GM20431 (cell line): ENCODE data around the gene SLC25A47.
"Not testable (repeated sequence)": the region's sequence is repeated elsewhere in the genome, so short reads cannot be mapped to it uniquely, and the experiment has no call there.

Experiments used
- in situ Hi-C: fragments of 300-500 bp; cut with MseI, MboI; formaldehyde crosslinking; loops from one replicate; pipeline ENCODE4 v1.15.0; 2020; ENCODE audit warnings: low sequenced_read_pairs; ENCODE audit not compliant: unreplicated experiment

The SLC25A47 gene

DNA sequence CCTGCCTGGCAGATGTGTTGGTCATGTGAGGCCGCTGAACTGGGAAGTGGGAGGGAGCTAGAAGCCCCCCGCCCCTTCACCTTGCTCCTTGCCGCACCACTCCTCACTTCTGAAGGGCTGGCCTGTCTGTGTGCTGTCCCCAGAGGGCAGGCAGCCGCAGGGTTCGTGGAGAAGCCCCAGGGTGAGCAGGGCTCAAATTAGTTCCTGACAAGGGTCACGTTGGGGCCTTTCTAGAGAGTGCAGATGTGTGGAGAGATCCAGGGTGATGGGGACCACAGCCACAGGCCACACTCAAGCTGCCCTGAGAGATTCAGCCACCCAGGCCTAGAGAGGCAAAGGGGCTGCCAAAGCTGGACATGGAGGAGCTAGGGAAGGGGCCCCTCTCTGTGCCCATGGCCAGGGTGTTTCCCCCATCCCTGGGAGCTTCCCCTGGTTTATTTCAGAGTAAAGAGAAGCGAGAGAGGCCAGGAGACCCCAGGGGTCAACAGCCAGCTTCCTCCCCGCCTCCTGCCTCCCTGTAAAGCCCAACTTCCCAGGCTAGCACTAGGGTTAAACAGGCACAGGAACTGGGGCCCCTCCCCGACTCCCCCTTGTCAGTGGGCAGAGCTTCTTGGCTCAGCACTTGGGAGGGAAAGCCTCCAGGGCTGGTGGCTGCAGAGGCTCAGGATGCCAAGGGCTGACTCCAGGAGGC, 33.1 kb upstream of the SLC25A47 start:
- in situ Hi-C loops: no loop called here

DNA sequence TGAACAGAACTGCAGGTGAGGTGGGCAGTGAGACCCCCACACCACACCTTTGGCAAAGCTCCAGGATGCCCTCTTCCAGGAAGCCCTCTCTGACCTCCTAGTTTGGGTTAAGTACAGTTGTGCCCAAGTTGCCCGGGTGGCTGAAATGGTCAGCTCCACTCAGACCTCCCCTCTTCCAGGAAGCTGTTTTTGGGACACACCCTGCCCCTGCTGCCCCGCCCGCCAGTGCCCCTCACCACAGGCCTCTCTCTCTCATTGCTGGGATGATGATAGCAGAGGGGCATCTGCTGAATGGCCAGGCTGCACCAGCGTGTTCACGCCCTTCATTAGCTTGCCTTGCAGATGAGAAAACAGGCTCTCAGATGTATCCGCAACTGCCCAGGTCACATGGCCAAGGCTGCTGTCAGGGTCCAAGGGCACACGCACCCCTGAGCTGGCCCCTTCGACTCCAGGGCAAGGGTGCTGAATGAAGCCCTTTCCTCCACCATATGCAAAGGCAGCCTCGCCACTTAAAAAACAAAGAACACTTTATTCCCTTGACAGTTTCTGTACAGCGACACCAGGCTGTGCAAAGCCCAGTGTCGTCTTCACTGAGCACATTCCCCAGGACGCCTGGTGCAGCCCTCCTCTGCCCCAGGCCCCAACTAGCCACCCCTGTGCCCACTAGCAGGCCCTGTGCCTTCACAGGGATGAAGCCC, 32.4 kb upstream of the SLC25A47 start:
- in situ Hi-C loops: no loop called here

DNA sequence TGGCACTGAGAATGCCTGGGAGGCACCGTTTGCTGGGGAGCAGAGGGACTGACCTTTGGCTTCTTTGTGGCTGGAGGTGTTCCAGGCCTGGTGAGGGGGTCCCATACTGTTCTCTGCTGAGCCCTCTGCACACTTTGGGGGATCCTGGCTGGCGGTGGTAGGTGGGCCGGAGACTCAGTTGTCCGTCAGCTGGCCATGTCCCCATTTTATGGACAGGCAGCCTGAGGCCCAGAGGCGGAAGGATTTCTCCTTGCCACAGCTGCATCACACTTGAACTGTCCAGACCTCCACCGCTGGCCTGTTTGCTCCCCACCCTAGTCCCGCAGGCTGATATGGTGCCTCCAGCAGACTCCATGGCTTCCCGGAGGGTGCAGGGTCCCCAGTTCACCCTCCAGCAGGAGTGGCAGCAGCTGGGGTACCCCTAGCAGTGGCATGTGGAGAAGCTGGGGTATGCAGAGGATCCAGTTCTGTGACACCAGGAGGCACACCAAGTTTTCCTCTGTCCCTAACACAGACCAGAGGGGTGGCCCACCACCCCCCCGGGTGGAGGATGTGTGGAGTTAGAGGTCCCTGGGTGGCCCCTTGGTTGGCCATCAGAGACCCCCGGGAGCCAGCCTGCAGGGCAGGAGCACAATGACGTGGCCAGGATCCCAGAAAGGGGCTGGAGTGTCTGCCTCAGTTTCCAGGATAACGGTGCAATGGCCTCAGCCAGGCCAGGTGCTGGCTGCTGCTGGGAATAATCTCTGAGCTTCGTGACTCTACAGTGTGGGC, 31.6 kb upstream of the SLC25A47 start:
- in situ Hi-C loops: no loop called here

DNA sequence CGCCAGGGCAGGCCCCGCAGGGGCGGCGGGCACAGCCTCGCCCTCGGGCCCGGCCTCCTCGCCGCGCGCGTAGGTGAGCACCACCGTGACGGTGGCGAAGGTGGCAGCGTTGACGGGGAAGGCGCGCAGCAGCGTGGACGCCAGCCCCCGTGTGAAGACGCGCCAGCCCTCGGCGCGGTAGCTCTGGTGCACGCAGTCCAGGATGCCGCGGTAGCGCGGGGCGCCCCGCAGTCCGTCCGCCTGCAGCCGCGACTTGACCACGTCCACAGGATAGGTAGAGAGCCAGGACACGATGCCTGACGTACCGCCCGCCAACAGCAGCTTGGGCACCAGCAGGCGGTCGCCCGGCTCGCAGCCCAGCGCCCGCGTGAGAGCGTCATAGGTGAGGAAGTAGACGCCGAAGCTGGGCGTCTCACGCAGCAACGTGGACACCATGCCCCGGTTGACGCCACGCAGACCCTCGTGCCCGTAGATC, 30.8 kb upstream of the SLC25A47 start:
- in situ Hi-C loops: no loop called here

DNA sequence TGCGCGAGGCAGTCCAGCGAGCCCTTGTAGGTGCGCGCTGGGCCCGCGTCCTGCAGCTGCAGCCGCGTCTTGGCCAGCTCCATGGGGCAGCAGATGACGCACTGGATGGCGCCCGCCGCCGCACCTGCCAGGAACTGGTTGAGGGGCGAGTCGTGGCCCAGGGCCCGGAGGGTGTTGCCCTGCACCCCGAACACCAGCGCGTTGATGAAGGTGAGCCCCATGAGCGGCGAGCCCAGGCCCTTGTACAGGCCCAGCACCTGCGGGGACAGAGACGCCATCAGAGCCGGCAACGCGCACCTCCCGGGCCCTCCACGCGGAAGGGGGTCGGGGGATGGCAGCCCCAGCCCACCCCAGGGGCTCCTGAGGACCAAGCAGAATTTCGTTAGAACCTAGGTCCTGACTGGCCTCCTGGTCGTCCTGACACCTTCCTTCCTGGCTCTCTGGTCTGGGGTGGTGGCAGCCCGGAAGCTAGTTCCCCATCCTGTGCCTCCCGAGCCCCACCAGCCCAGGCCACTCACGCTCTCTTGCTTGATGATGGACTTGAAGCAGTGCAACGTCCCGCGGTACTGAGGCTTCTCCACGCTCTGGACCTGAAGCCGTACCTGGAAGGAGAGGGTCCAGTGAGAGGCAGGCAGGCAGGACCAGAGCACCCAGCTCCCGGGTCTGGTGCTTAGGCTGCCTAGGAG, 30.2 kb upstream of the SLC25A47 start:
- in situ Hi-C loops: no loop called here

DNA sequence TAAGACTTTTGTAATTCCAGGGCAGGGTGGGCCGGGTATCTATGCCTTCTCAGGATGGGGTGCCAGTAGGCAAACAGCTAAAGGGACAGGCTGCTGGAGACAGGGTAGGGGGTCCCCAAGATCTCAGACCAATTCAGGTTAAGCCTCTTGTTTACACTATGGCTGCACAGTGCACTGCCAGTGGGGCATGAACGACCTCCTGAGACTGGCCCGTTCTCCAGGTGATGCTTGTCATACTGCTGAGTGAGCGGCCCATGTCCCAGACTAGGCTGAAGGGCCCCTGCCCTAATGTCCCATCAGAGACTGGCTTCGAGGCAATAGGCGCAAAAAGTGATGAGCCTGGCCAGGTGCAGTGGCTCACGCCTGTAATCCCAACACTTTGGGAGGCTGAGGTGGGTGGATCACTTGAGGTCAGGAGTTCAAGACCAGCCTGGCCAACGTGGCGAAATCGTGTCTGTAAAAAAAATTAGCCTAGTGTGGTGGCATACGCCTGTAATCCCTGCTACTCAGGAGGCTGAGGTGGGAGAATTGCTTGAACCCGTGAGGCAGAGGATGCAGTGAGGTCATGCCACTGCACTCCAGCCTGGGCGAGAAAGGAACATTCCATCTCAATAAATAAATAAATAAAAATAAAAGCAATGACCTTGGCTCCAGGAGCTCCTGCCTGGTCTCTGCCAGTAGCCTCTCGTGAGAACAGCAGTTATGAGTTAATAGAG, 29.5 kb upstream of the SLC25A47 start:
- in situ Hi-C loops: no loop called here

DNA sequence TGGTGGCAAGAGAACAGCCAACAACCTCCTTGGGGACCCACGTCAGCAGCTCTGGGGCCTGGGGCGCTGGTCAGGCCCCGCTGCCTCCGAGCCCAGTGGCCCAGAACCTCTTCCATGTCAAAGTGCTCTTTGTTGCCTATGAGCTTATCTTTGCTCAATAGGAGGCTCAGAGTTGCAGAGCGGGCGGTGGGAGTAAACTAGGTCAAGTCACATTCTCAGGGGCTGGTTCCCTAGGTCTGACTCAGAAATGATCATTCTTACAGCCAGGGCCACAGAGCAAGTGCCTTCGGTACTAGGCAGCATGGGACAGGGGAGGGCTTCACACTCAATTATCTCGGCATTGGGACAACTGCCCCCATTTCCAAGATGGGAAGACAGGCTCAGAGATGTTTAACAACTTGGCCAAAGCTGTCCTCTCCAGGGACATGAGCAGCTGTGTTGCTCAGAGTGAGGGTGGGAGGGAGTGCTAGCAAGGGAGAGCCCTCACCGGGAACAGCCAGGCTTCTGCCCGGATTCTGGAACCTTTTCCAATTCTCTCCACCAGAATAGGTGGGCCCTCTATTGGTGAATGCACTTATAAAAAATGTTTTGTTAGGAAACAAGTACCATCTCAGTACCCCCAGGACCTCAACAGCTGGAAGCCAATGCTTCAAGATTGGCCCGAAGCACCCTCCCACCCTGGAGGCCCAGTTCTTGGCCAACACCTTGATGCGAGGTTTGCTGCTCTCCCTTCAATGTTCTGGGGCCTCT, 28.8 kb upstream of the SLC25A47 start:
- in situ Hi-C loops: no loop called here

DNA sequence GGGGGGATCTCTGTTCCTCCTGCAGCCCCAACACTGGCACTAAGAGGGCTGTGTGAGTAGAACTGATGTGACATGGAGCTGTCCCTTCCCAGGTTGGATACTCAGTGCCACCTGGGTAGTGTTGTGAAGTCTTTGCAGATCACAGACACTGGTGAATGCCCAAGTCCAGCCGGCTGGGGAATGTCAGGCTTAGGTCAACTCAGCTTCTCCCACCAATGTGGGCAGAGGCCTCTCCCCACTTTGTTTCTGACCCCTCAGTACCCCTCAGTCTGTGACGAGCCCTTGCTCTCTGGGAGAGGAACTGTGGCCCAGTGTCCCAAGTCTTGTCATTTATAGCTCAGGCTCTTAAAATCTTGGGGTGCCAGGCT, 28.2 kb upstream of the SLC25A47 start:
- in situ Hi-C loops: no loop called here

DNA sequence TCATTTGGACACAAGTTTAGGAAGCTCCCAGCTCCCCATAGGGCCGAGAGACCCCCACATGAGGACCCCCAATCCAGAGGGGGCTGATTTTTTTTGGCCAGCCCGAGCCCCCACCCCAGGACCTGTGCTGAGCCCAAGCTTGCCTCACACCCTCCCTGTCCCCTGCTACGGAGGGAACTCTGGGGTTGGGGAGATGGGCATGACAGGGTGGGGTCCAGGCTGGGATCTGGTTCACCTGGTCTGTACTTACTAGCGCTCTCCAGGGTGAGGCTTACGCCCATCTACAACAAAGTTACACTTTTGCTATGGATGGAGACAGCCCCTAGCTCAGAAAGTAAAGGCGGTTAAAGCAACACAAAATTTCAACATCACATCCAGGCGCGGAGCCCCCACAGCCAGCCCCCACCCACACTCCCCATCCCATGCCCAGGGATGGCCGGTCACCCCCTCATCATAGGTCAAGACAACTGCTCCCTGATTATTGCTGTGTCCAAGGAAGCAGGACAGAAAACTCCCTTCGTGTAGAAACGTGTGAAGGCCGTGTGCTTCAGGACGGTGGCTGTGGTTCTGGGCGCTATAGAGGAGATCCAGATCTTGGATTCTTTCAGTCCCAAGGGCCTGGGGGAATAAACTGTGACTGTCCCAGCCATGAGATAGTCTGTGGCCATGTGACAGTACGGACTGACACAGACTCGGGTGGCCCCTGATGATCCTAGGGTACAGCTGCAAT, 27.6 kb upstream of the SLC25A47 start:
- in situ Hi-C loops: no loop called here

DNA sequence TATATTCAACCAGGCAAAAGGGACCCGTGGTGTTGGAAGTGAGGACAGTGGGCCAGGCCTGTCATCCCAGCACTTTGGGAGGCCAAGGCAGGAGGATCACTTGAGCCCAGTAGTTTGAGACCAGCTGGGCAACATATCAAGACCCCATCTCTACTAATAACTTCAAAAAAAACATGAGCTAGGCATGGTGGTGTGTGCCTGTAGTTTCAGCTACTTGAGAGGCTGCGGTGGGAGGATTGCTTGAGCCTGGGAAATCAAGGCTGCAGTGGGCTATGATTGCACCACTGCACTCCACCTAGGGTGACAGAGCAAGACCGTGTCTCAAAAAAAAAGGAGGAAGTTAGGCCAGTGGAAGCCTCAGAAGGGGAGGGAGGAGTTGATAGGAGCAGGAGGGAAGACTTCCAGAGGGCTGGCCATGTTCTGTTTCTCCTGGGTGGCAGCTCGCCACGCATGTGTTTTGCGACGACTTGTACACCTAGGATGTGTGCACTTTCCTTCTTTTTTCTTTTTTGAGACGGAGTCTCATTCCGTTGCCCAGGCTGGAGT, 27.0 kb upstream of the SLC25A47 start:
- in situ Hi-C loops: no loop called here

DNA sequence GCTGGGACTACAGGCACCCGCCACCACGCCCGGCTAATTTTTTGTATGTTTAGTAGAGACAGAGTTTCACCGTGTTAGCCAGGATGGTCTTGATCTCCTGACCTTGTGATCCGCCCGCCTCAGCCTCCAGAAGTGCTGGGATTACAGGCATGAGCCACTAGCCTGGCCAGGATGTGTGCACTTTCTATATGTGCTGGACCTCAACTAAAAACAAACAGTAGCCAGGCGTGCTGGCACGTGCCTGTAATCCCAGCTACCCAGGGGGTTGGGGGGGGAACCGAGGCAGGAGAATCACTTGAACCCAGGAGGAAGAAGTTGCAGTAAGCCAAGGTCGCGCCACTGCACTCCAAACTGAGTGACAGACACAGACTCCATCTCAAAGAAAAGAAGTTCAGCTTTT, 26.4 kb upstream of the SLC25A47 start:
- in situ Hi-C loops: not testable (repeated sequence)

DNA sequence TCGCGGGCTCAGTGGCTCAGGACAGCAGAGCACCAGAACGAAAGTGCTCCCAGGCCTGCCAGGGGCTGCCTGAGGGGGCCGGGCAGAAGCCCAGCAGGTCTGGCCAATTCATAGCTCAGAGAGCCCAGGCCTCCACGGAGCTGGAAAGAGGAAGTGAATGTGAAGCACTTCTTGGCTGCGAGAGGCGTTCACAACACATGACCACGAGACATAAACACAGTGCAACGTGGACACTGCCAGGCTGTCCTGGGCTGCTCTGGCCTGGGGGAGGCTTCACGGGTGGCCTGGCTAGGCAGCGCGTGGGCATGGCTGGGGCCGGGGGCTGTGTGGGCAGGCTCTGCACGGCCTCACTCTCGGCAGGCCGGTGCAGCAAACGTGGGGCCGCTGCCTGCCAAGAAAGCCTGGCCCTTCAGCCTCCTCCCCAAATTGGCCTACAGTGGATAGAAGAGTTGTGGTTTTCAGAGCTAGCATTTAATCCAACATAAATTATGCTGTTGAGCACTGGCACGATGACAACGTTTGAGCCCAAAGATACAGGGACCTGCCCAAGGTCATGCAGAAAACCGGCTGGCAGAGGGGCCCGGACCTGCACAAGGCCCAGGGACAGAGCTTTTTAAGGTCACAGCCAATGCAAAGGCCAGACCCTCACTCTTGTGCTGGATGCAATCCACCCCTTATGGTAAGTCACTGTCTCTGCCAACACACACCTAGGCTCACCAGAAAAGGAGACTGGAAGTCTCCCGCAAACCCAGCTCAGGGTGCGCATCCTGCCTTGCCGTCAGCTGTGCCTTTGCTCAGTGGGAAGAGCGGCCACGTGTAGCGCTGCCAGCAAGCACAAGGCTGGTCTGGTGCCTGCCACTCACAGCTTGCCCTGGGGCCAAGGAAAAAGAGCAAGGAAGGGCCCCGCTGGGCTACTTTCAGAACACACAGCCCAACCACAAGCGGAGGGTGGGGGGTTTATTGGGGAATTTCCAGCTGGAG, 25.5 kb upstream of the SLC25A47 start:
- in situ Hi-C loops: no loop called here

DNA sequence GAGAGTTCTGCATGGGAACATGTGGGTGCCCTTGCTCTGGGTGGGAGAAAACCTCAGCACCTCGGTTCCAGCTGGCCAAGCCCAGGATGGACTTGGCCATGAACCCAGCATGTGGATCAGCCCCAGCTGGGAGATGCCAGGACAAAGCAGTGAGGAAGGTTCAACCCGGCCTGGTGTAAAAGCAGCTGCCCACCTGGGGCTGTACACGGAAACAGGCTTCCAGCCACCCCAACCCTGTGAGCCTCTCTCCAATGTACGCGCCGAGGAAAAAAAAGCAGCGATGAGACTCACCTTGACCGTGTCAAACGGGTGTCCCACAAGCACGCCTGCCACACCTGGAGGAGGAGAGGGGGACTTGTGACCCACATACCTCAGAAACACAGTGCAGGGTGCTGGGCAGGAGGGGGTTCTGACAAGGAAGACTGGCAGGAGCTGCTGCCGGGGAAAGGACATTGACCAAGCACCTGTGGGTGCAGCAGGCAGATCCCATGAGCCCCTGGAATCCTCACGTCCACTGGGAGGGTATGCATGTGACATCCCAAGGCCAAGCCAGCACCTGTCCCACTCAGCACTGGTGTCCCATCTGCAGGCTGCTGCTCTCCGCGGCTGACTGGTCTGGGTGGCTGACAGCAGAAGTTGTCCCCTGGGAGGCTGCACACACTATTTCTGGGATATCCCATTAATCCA, 24.4 kb upstream of the SLC25A47 start:
- in situ Hi-C loops: no loop called here

DNA sequence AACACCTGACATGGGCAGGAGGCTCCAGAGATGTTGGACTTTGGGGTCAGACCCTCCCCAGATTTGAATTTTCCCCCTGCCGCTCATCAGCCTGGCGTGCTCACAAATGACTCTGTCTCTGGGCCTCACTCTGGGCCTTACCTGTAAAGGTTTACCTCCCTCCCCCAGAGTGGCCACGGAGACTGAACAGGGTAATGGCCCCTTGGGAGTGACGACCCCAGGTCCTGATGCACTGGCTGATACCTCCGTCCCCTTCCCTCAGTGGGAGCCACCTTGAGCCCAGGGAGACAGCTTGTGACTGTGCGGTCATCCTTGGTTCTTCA, 23.9 kb upstream of the SLC25A47 start:
- in situ Hi-C loops: no loop called here

DNA sequence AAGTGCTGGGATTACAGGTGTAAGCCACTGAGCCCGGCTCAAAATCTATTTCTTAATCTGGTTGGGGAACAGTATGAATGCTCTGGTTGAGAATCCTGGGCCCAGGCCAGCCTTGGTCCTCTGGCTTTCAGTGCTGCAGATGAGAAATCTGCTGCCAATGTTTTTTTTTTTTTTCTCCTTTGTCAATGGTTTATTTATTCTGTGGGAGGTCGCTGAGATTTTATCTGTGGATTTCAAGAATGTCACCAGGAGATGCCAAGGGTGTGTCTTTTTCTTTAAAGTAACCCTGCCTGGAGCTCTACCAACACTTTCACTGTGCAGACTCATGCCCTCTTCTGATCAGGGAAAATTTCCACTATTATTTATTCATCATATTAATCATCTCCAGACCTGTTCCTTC, 20.5 kb upstream of the SLC25A47 start:
- in situ Hi-C loops: no loop called here

DNA sequence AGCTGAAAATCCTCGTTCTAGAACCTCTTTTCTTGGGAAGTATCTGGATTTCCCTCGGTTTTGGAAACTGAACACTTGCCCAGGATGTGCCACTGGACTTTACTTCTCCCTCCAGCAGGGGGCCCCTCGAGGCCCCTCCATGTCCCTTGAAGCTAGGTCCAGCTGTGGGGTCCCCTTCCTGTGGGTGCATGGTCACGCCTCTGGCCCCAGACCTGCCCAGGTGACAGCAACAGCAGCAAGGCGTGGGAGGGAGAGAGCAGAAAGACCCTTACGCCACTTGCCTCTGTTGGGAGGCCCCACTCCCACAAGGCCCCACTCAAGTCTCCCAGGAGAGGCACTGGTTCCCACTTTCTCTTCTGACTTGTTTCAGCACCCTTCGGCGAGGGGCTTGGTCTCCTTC, 20.0 kb upstream of the SLC25A47 start:
- in situ Hi-C loops: no loop called here

DNA sequence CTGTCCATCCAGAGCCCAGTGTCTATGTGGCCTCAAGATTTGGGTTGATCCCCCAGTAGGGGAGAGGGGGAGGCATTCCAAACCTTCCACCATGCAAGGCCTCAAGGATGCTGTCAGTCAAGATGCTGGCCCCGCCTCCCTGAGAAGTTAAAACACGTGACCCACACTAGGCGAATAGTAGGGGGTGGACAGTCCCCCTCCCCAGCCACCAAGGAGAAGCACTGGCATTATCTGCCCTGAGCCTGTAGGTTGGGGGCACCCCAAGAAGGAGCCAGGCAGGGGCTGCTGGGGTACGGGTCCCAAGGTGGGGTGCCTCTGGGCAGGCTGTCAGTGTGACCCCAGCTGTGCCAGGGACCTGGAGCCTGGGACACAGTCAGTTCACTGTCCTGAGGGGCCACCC, 19.2 kb upstream of the SLC25A47 start:
- in situ Hi-C loops: no loop called here
